Measurements from ENCODE around the gene HEPACAM2. TPM values are rescaled to one million over a fixed set of nuclear protein-coding genes. Genes with fewer than 3 reads are reported as not detected.

Gene HEPACAM2
- total RNA-seq, 1 experiment from 2014 or later = not detected

GRCh38 chr7:93265220-93265619 lies 39.0 kb upstream of the HEPACAM2 start:
- H3K27me3 ChIP-seq (ENCODE audit: insufficient read depth, low read length) = no peaks in the 10 kb centered on the region
- no peaks in the 10 kb centered on the region for H3K27me3 Mint-ChIP-seq (ENCODE audit: low read depth)

More at GRCh38 chr7:93265220-93265619, 39.0 kb upstream of the HEPACAM2 start:
- TF ChIP-seq, protein P1, sequence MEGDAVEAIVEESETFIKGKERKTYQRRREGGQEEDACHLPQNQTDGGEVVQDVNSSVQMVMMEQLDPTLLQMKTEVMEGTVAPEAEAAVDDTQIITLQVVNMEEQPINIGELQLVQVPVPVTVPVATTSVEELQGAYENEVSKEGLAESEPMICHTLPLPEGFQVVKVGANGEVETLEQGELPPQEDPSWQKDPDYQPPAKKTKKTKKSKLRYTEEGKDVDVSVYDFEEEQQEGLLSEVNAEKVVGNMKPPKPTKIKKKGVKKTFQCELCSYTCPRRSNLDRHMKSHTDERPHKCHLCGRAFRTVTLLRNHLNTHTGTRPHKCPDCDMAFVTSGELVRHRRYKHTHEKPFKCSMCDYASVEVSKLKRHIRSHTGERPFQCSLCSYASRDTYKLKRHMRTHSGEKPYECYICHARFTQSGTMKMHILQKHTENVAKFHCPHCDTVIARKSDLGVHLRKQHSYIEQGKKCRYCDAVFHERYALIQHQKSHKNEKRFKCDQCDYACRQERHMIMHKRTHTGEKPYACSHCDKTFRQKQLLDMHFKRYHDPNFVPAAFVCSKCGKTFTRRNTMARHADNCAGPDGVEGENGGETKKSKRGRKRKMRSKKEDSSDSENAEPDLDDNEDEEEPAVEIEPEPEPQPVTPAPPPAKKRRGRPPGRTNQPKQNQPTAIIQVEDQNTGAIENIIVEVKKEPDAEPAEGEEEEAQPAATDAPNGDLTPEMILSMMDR (conservative IDR thresholded peaks at IDR 0.05) = no peak
- Histone ChIP-seq H2BK120ac (ENCODE audit: low read depth, low read length, poor library complexity, severe bottlenecking) (no peak overlapping the region), H3K79me2 (ENCODE audit: insufficient read depth, low read length) (no peaks in the 10 kb centered on the region), H4K20me1 (ENCODE audit: control insufficient read depth, insufficient read depth, insufficient read length) (no peaks in the 10 kb centered on the region), H4K8ac (replicated peaks; ENCODE audit: insufficient read length, low read depth, low read length) (no peak overlapping the region), H2AFZ (ENCODE audit: low read length) (no peak overlapping the region), H3K14ac (ENCODE audit: insufficient read depth, low read length) (no peak overlapping the region), H3K18ac (ENCODE audit: insufficient read length, low read depth, low read length) (no peak overlapping the region), H3K23me2 (ENCODE audit: insufficient read length, low read depth, low read length, poor library complexity, severe bottlenecking) (no peaks in the 10 kb centered on the region), H2BK15ac (ENCODE audit: low read depth, low read length) (no peak overlapping the region), H3K56ac (ENCODE audit: insufficient read length, low read depth, low read length) (no peak overlapping the region), H3K4me1 (ENCODE audit: insufficient read depth, low read length) (0 out of 2 replicates have a peak, but pooled peaks cover 2% of the 10 kb centered on the region), H3K27ac (ENCODE audit: insufficient read length, low read depth, low read length) (no peak overlapping the region), H2BK20ac (ENCODE audit: low read depth, low read length, poor library complexity, severe bottlenecking) (no peak overlapping the region), H3K23ac (ENCODE audit: insufficient read length, low read depth, low read length) (no peak overlapping the region), H3K9me3 (ENCODE audit: control insufficient read depth, low read depth, low read length) (no peaks in the 10 kb centered on the region), H2BK12ac (ENCODE audit: insufficient read length, low read depth, low read length) (no peak overlapping the region), H3K4me2 (ENCODE audit: insufficient read depth, insufficient read length, low read length) (no peak overlapping the region), H2BK5ac (ENCODE audit: insufficient read length, low read length) (no peak overlapping the region), H4K91ac (ENCODE audit: insufficient read length, low read depth, low read length) (no peak overlapping the region), H3K4ac (ENCODE audit: low read depth, low read length) (no peak overlapping the region), H3T11ph (ENCODE audit: low read length) (no peak overlapping the region), H2AK5ac (ENCODE audit: insufficient read length, low read length) (no peak overlapping the region), H3K79me1 (ENCODE audit: insufficient read depth, low read depth, low read length, poor library complexity, severe bottlenecking) (no peaks in the 10 kb centered on the region), H3K9ac (ENCODE audit: extremely low read depth, insufficient read length, low read length) (no peak overlapping the region), H4K5ac (ENCODE audit: insufficient read length, low read depth, low read length) (no peak overlapping the region)
- DNase-seq = no peak
- no peaks in the 10 kb centered on the region for H3K4me1 Mint-ChIP-seq
- H3K4me3 Mint-ChIP-seq = no peak overlapping the region
- no peaks in the 10 kb centered on the region for H3K36me3 Mint-ChIP-seq (ENCODE audit: insufficient read depth in 1 of 3, low read depth in 3 of 3)
- no CpG with 5 or more reads among the region's 4 CpGs for WGBS (ENCODE audit: extremely low coverage, insufficient read length, low lambda C conversion rate)
- peak overlapping the region in 1 of 3 experiments; percentile 61; a peak in 1 of 7 replicates for H3K27ac Mint-ChIP-seq
- H3K9me3 Mint-ChIP-seq = no peaks in the 10 kb centered on the region
